BJ (cell line): ENCODE measurements around the gene STRAP. TPM values are rescaled to one million over a fixed set of nuclear protein-coding genes. Genes with fewer than 3 reads are reported as not detected.
A peak's percentile ranks its signal among the peaks of the same experiment; 100 is the strongest.

Experiments used
- CTCF ChIA-PET: fragments of 350-600 bp; formaldehyde crosslinking; extraction: SDS; loops from one replicate; lab custom pipeline; 2021; ENCODE audit warnings: antibody characterized with exemption, inconsistent platforms; lab: Yijun Ruan, JAX
- POLR2A ChIA-PET: fragments of 300-600 bp; sonication (Branson Sonifier 250); formaldehyde crosslinking; extraction: SDS; loops from one replicate; lab custom pipeline; 2021; ENCODE audit warnings: antibody characterized with exemption; lab: Charles Lee
- DNase-seq: peaks from one replicate; pipeline ENCODE4 v3.0.0-alpha.2; 2011; ENCODE audit warnings: low read depth
- H3K27me3 ChIP-seq: 2 replicates; pipeline ENCODE4 v1.6.0; 2011; ENCODE audit warnings: low read length; ENCODE audit not compliant: control insufficient read depth, insufficient read depth
- H3K36me3 ChIP-seq: 2 replicates; pipeline ENCODE4 v1.5.1; 2011; ENCODE audit warnings: low read length; ENCODE audit not compliant: control insufficient read depth, insufficient read depth
- H3K4me3 ChIP-seq: 2 replicates; pipeline ENCODE4 v1.5.1; 2011; ENCODE audit warnings: low read depth, mild to moderate bottlenecking, control low read depth, low read length
- polyA plus RNA-seq: library from polyadenylated mRNA; depleted of rRNA; stranded (reverse); fragments of >200 nt; gene quantifications from 2 replicates; pipeline ENCODE4 v1.2.3, GENCODE V29; 2011
- TF ChIP-seq, protein P1 (sequence below): IDR thresholded peaks from 2 replicates; pipeline ENCODE4 v1.5.1; 2011; ENCODE audit warnings: low read depth, mild to moderate bottlenecking, control low read depth, inconsistent platforms, low read length, moderate library complexity; ENCODE audit not compliant: insufficient read depth

The STRAP gene
- polyA plus RNA-seq, 1 experiment = 54.1 TPM

DNA sequence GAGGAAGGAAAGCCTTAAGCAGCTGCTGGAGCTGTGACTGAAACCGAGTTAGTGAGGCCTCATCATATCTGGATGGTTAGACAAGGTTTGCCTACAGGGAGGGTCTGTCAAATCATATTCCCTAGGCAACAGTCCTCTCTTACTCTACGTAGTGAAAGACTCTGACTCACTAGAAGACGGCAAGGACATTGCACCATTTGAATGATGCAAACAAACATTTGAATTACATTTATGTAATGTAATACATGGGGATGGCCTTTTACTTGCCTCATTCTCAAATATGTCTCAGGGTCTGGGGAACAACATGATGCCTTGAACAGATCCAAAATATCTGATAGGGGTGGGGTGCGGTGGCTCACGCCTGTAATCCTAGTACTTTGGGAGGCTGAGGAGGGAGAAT is 29.8 kb upstream of the STRAP start:
- CTCF ChIA-PET = interaction anchor here (0.7 to 7.7 kb wide), 2 partner anchors 238 to 264 kb away, joined by 3 to 204 read pairs; no protein-coding TSS in a partner anchor

GRCh38 chr12:15853877-15854276 is 28.3 kb upstream of the STRAP start:
- Histone ChIP-seq H3K27me3 (no peaks in the 10 kb centered on the region), H3K36me3 (no peaks in the 10 kb centered on the region), H3K4me3 (no peak overlapping the region)
- DNase-seq = no peak
- TF ChIP-seq, protein P1, sequence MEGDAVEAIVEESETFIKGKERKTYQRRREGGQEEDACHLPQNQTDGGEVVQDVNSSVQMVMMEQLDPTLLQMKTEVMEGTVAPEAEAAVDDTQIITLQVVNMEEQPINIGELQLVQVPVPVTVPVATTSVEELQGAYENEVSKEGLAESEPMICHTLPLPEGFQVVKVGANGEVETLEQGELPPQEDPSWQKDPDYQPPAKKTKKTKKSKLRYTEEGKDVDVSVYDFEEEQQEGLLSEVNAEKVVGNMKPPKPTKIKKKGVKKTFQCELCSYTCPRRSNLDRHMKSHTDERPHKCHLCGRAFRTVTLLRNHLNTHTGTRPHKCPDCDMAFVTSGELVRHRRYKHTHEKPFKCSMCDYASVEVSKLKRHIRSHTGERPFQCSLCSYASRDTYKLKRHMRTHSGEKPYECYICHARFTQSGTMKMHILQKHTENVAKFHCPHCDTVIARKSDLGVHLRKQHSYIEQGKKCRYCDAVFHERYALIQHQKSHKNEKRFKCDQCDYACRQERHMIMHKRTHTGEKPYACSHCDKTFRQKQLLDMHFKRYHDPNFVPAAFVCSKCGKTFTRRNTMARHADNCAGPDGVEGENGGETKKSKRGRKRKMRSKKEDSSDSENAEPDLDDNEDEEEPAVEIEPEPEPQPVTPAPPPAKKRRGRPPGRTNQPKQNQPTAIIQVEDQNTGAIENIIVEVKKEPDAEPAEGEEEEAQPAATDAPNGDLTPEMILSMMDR = no peak
- ChIA-PET POLR2A (no interaction called here), CTCF (interaction anchor here (0.6 to 7.7 kb wide), 2 partner anchors 265 to 325 kb away, joined by 3 to 204 read pairs; no protein-coding TSS in a partner anchor)

More for the DNA sequence above, 29.8 kb upstream of the STRAP start:
- H3K27me3 ChIP-seq = no peaks in the 10 kb centered on the region
- TF ChIP-seq, protein P1 = no peak
- no peak for DNase-seq
- POLR2A ChIA-PET = no interaction called here
- no peak overlapping the region for H3K4me3 ChIP-seq
- H3K36me3 ChIP-seq = no peaks in the 10 kb centered on the region

GRCh38 chr12:15854916-15855315 is 27.3 kb upstream of the STRAP start:
- no peak for DNase-seq
- TF ChIP-seq, protein P1 = no peak
- H3K27me3 ChIP-seq = no peaks in the 10 kb centered on the region
- H3K36me3 ChIP-seq = no peaks in the 10 kb centered on the region
- ChIA-PET CTCF (interaction anchor here (0.8 to 7.7 kb wide), 11 partner anchors 18 to 323 kb away, joined by 3 to 204 read pairs (median 3); partner anchors contain the start of gene EPS8), POLR2A (no interaction called here)
- no peak overlapping the region for H3K4me3 ChIP-seq

- CTCF ChIA-PET = interaction anchor here (0.6 to 7.7 kb wide), 14 partner anchors 9 to 324 kb away, joined by 3 to 204 read pairs (median 3); partner anchors contain the start of gene EPS8
- no peak overlapping the region for H3K4me3 ChIP-seq
- no peaks in the 10 kb centered on the region for H3K36me3 ChIP-seq
- no peaks in the 10 kb centered on the region for H3K27me3 ChIP-seq
- TF ChIP-seq, protein P1 = no peak
- DNase-seq = no peak
- POLR2A ChIA-PET = no interaction called here
These were observed 26.5 kb upstream of the STRAP start for GRCh38 chr12:15855646-15856045.

- ChIA-PET POLR2A (no interaction called here), CTCF (interaction anchor here (0.6 to 7.7 kb wide), 22 partner anchors 9 to 333 kb away, joined by 3 to 204 read pairs (median 3); partner anchors contain the start of gene EPS8)
- TF ChIP-seq, protein P1 = peak; percentile 62
- no peaks in the 10 kb centered on the region for H3K36me3 ChIP-seq
- H3K27me3 ChIP-seq = no peaks in the 10 kb centered on the region
- H3K4me3 ChIP-seq = no peak overlapping the region
- no peak for DNase-seq
These were observed 25.8 kb upstream of the STRAP start for GRCh38 chr12:15856097-15856982.
